TTC549 (cell line): ENCODE data around the gene CEACAM21.
"Not testable (repeated sequence)": the region's sequence is repeated elsewhere in the genome, so short reads cannot be mapped to it uniquely, and the experiment has no call there.

ENCODE experiments used
- FAIRE-seq: peaks from 2 replicates; lab custom pipeline; 2012; peaks lifted over from hg19 to GRCh38; lab: Jason Lieb, UNC

The CEACAM21 gene

DNA sequence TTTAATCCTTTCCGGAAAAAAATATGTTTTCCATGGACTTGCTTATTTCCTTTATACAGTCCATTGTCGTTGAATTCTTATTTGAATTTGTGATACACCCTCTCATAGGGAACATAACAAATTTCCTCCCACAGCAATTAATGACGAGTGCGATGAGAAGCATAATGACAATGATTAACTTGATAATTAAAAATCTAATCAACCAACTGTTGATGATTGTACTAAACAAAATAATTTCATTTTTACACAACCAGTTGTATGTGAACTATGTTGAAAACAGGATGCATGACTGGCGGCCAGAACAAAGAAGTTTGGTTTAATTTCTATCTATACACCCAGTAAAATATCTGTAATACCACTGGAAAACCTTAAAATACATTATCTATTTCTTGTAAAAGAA, 26.1 kb upstream of the CEACAM21 start:
- no peak for FAIRE-seq

DNA sequence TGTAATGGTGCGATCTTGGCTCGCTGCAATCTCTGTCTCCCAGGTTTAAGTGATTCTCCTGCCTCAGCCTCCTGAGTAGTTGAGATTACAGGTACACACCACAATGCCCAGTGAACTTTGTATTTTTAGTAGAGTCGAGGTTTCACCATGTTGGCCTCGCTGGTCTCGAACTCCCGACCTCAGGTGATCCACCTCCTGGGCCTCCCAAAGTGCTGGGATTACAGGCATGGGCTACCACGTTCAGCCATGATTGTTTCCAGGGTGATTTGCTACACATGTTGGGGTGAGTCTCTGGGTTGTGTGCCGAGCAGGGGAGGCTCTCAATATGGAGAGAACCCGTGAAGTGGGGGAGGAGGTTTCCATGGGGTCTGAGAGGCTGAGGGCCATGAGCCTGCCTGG, 24.8 kb upstream of the CEACAM21 start:
- no peak for FAIRE-seq

DNA sequence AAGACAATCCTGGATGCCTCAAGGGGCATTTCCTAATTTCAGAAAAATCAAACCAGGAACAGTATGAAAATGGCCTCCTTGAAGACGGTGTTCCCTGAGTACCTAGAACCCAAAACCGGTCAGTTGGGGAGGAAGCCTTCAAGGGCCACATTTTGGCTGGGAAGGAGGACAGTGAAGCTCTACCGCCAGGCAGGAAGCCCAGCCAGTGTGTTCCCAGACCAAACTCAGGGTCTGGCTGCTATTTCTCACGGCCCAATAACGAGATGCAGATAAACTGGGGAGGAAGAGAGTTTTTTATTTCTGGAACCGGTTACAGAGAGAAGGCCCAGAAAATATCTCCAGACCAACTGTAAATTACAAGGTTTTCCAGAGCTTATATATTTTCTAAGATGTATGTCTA, 24.3 kb upstream of the CEACAM21 start:
- FAIRE-seq: no peak

GRCh38 chr19:41552558-41552957, 23.4 kb upstream of the CEACAM21 start:
- no peak for FAIRE-seq

DNA sequence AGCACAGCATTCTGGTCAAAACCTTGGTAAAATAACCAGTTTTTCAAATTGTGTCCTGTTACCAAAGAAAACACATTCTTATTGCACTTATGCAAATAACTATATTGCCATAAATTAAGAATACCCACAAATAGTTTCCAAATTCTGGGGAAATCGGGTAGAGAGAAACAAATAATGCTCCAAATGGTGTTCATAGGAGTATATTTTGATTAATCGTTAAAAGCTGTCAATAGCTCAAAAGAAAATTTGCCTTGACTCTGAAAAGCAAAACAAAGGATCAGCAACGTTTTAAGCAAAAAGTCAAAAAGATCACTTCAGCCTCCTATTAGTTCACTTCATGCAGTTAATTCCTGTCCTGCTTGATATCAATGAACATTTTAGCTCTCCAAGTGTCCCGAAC, 22.2 kb upstream of the CEACAM21 start:
- no peak for FAIRE-seq

- FAIRE-seq: no peak
Measured at GRCh38 chr19:41554907-41555306, 21.1 kb upstream of the CEACAM21 start.

GRCh38 chr19:41555748-41556147, 20.2 kb upstream of the CEACAM21 start:
- no peak for FAIRE-seq

GRCh38 chr19:41563854-41564514, 12.0 kb upstream of the CEACAM21 start:
- FAIRE-seq: no peak

DNA sequence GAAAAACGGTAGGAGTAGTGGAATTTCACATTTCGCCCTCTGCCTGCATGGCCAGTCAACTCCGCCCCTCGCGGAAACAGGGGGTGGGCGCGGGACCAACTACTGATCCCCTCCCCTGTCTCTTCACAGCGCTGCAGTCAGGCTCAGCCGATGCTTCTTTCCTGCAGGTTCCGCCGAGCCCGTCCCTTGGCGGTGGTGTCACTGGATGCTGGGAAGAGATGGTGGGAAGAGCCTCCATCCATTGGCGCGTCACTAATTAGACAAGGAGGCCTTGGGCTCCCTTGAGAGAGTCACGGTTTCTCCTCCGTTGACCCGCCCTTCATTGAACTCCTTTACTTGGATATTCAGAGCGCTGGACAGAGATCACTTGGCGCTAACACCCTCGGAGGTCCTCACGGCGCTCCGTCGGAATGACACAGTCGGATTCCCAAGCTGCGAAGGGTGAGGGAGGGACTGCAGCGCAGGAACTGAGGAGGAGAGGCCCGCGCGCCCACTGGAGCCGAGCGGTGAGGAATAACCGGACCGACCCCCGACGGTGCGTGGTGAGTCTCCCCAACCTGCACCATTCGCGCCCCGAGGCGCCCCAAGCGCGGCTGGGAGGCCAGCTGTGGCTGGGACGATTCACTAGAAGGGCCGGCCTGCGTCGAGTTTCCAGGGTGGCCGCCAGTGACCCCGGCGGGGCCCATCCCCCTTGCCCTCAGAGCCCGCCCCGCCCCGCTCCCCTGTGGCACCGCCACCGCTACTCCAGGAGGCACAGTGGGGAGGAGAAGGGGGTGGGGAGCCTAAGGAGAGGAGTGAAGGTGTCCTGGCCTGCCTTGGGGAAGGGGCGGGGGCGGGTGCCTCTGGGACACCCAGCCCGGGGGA, 11.2 kb upstream of the CEACAM21 start:
- FAIRE-seq: no peak

- no peak for FAIRE-seq
Measured at GRCh38 chr19:41565379-41565720, 10.6 kb upstream of the CEACAM21 start.

- FAIRE-seq: no peak
Measured at GRCh38 chr19:41566001-41566400, 10.0 kb upstream of the CEACAM21 start.

- no peak for FAIRE-seq
Measured at GRCh38 chr19:41569481-41570150, 6.3 kb upstream of the CEACAM21 start.

GRCh38 chr19:41570179-41570578, 5.8 kb upstream of the CEACAM21 start:
- FAIRE-seq: no peak

DNA sequence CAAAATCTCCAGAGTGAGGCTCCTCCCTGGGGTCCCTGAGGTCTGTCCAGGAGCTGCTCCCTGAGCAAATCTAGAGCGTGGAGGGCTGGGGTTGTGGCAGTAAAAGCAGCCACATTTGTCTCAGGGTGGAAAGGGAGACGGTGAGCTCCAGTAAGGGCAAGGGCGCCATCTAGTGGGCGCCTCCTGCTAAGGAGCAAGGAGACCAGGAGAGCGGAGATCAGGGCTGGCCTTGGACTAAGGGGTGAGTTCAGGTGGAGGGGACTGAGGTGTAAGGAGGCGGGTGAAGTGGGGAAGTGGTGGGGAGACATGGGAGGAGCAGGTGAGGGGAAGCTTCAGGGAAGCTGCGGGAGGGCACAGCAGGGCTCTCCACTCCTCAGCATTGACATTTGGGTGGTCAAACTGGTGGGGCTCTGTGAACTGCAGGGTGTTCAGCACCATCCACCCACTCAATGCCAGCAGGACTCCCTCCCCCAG, 5.3 kb upstream of the CEACAM21 start:
- FAIRE-seq: no peak

GRCh38 chr19:41577144-41577830, 1.3 kb downstream of the CEACAM21 start:
- no peak for FAIRE-seq

- no peak for FAIRE-seq
Measured at GRCh38 chr19:41577833-41578232, 1.9 kb downstream of the CEACAM21 start.

GRCh38 chr19:41578886-41579285, 2.9 kb downstream of the CEACAM21 start:
- no peak for FAIRE-seq

- FAIRE-seq: not testable (repeated sequence)
Measured at GRCh38 chr19:41581068-41581467, 5.1 kb downstream of the CEACAM21 start.

- not testable (repeated sequence) for FAIRE-seq
Measured at GRCh38 chr19:41582577-41583182, 6.7 kb downstream of the CEACAM21 start.

DNA sequence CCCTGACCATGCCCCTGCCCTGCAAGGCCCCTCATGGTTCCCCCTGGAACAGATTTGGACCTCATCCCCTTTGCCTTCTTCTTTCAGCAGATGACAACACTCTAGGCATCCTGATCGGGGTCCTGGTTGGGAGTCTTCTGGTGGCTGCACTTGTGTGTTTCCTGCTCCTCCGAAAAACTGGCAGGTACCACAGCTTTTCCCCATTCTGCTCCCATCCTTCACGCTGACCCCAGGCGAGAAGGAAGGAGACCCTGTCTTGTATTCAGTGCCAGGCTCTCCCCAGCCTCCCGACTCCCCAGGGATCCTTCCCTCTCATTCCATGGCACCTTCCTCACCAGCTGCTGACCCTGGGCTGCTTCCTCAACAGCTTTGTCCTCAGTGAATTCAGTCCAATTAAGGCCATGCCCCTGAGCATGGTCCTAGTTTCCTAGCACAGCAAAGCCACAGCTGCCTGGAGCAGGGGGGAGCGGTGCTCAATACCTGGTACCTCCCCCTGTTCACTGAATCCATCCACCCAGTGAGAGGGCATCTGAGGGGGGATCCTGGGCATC, 8.4 kb downstream of the CEACAM21 start:
- no peak for FAIRE-seq

DNA sequence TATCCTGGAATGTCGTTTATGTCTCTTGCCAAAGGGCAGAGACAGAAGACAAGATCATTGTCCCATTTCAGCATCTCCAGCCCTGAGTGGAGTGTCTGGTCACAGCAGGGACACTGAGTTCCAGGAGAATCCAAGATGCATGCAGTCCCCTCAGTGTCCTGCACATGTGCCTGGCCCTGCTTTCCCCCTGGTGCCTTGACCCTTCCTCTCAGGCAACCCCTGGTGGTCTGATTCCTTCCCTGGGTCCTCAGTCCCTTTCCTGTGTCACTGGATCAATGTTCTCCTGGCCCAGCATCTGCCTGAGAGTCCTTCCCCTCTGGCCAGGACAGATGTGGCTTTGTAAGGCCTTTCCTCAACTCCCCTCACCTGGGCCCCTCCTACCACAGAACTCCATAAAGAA, 9.0 kb downstream of the CEACAM21 start:
- no peak for FAIRE-seq

- no peak for FAIRE-seq
Measured at GRCh38 chr19:41586064-41586463, 10.1 kb downstream of the CEACAM21 start.
